HL-60/S4 treated with phorbol 12-myristate 13-acetate at 8.2 ng/mL for 4 days and 3 days (cell line): ENCODE results near the gene RPF1.

ENCODE experiments used
- in situ Hi-C: fragments of 300-500 bp; cut with MboI; formaldehyde crosslinking; loops from 2 replicates; pipeline ENCODE4 v1.15.0; 2022; ENCODE audit warnings: low sequenced_read_pairs

Gene RPF1

DNA sequence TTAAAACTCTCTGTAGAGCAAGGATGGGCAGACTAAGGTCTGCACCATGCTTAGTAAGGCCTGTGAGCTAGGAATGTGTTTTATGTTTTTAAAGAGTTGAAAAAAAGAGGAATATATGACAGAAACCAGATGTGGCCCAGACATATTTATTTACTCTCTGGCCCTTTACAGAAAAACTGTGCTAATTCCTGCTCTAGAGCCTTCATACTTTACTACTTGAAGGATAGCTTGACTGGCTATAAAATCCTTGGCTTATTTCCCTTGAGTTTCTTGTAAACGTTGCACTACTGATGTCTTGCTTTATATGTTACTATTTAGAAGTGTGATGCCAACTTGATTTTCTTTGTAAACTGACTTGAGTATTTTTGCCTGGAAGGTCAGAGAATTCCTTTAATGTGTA, 61.7 kb downstream of the RPF1 start:
- in situ Hi-C loops: no loop called here

DNA sequence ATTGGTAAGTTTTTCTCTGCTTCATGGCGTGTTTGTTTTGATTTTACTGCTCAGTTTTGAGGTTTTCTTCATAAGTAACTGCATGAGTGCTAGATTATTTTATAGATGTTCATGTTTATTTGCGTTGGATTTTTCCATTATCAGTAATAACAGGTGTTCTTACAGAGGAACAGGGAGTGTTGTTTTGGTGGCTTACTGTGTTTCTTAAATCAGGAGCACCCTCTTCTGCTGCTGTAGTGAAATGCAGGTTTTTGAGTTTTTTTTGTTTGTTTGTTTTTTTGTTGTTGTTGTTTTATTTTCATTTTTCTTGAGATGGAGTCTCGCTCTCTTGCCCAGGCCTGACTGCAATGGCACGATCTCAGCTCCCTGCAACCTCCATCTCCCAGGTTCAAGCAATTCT, 62.6 kb downstream of the RPF1 start:
- in situ Hi-C loops: no loop called here
